ENCODE data around the gene BRSK1.

The BRSK1 gene

GRCh38 chr19:55273978-55274707, 9.7 kb upstream of the BRSK1 start:
- no peak for DNase-seq

- DNase-seq: no peak
Measured at GRCh38 chr19:55275851-55276719, 7.7 kb upstream of the BRSK1 start.

- DNase-seq: no peak
Measured at GRCh38 chr19:55276720-55277430, 6.9 kb upstream of the BRSK1 start.

DNA sequence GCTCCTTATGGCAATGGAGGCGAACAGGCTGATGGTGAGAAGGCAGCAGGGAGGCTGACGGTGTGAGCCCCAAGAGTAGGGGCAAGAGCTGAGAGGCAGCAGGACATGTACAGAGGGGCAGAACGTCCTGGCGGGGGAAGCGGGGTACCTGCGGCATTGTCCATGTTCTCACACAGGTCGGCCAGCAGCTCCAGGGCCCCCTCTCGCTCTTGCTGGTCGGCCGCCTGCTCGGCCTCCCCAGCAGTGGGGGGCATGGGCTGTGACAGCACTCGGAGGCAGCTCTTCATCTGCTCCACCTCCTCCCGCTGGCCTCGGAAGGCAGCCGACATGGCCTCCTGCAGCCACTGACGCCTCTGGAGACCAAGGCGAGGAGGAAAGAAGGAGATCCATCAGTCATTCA, 6.3 kb upstream of the BRSK1 start:
- no peak for DNase-seq

GRCh38 chr19:55278391-55279135, 5.2 kb upstream of the BRSK1 start:
- no peak for DNase-seq

- DNase-seq: no peak
Measured at GRCh38 chr19:55279340-55279739, 4.5 kb upstream of the BRSK1 start.

GRCh38 chr19:55279770-55280643, 3.8 kb upstream of the BRSK1 start, which contains the start of gene HSPBP1:
TSS of gene HSPBP1 (minus strand) at chr19:55280110. CDS start at chr19:55279608, 502 bp downstream.
- peak; percentile 14 to 97 (median 86) for DNase-seq

DNA sequence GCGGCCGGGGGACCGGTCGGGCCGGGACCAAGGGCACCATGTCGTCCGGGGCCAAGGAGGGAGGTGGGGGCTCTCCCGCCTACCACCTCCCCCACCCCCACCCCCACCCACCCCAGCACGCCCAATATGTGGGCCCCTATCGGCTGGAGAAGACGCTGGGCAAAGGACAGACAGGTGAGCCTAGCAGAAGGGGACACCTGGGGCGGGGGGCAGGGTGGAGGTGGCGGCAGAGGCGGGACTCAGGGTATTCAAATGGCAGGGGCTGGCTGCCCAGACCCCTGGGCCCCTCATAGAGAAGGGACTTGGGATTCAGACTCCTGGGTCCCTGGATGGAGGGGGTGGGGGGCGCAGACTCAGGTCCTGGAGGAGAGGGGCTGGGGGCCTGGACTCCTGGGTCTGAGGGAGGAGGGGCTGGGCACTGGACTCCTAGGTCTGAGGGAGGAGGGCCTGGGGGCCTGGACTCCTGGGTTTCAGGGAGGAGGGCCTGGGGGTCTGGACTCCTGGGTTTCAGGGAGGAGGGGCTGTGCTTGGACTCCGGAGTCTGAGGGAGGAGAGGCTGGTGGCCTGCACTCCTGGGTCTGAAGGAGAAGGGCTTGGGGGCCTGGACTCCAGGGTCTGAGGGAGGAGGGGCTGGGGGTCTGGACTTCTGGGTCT, 735 bp downstream of the BRSK1 start:
- peak in 1 of 14 donors; percentile 37 for DNase-seq

DNA sequence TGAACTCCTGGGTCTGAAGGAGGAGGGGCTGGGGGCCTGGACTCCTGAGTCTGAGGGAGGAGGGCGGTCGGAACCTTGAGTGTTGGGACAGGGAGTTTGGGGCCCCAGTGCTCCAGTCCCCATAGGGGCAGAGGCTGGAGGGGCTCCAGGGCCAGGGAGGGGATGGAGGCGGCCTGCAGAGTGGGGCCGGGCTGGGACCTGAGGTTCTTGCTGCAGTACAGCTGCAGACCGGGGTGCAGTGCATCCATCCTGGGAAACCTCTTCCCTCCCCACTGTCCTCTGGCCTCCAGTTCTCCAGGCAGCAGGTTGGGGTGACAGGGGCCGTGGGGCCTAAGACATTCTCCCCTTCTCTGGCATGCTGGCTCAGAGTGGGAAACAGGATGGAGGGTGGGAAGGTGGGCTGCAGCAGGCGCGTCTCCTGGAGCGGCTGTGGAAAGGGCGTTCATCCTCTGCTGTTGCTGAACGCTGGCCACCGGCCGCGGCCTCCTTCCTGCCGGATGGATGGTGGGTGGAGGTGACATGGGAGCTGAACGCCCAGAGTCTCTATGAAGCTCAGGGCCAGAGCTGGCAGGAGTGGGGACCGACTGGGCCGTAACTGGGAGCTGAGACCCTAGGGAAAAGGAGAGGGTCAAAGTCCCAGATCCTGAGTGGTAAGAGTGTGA, 1.6 kb downstream of the BRSK1 start:
- peak in 5 of 14 donors; percentile 9 to 24 (median 15) for DNase-seq

GRCh38 chr19:55287361-55288079, 3.7 kb downstream of the BRSK1 start:
- DNase-seq: peak in 12 of 14 donors; percentile 26 to 94 (median 79)

- peak in 1 of 14 donors; percentile 28 for DNase-seq
Measured at GRCh38 chr19:55289117-55289796, 5.5 kb downstream of the BRSK1 start.

GRCh38 chr19:55297267-55297666, 13.5 kb downstream of the BRSK1 start:
- DNase-seq: no peak

DNA sequence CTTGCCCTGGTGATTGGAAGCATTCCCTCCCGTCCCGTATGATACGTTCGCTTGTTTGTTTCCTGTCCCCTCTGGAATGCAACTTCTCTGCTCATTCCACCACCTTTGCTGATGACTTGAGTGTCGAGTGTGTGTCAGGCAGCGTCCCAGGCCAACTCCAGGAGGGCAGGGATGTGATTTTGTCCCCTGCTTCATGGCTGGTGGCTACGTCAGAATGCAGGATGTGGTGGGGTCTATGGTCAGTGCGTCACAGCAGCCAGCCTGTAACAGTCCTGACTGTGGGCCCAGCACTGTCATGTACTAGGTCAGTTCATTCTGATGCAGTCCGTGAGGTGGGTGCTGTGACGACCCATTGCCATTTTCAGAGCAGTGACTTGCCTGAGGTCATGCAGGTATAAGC, 16.2 kb downstream of the BRSK1 start:
- DNase-seq: no peak

GRCh38 chr19:55300886-55301458, 17.2 kb downstream of the BRSK1 start:
- DNase-seq: no peak

DNA sequence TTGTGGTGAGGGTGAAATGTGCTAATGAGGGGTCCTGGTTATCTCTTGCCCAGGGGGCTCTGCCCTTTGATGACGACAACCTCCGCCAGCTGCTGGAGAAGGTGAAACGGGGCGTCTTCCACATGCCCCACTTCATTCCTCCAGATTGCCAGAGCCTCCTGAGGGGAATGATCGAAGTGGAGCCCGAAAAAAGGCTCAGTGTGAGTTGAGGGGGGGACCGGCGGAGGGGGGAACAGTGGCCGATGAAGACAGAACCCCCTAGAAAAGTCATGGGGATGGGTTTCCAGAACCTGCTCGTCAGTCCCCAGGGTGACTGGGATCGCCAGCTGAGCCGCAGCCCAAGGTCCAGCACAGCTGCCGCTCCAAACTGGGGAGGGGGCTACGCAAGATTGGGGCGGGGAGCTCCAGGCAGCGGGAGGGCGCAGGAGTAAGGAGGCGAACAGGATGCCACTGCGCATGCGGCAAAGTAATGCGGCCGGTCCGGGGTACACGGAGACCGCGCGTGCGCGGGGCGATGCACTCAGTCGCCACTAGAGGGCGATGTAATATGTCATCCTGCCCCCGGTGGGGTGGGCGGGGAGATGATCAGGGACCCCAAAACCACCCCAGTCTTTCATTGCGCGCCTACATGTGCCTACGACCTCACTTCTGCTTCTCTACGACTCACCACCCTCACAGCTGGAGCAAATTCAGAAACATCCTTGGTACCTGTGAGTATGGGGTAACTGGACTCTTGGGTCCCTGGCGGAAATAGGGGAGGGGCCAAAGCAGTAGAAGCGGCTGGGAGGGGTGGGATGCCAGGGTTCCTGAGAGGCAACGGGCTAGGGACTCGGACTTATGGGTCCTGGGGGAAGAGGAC, 17.9 kb downstream of the BRSK1 start:
- peak in 13 of 14 donors; percentile 30 to 88 (median 64) for DNase-seq

- DNase-seq: no peak
Measured at GRCh38 chr19:55302318-55302703, 18.5 kb downstream of the BRSK1 start.

DNA sequence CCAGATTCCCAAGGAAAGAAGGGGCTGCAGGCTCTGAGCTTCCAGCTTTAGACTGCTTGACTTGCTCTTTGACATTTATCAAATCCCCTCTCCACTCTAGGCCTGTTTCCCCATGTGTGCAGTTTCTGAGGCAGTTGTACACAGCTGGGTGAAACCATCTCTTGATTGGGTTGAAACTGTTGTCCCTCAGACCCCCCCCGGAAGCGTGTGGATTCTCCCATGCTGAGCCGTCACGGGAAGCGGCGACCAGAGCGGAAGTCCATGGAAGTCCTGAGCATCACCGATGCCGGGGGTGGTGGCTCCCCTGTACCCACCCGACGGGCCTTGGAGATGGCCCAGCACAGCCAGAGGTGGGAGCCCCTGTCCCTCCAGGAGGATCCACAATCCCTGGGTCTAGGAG, 19.7 kb downstream of the BRSK1 start:
- DNase-seq: no peak

Data from C1 segment of cervical spinal cord (tissue), 14 donors.